UCSD-AML1 (cell line): ENCODE measurements around the gene GOLGA6L24.
"Not testable (repeated sequence)": the region's sequence is repeated elsewhere in the genome, so short reads cannot be mapped to it uniquely, and the experiment has no call there.

Experiments used
- DNase-seq: peaks from one replicate; lab custom pipeline; 2025; ENCODE audit not compliant: unreplicated experiment; lab: John Stamatoyannopoulos, UW

GOLGA6L24 gene

GRCh38 chr15:28357984-28358383, at the start of gene GOLGA6L24:
GOLGA6L24 (minus strand) TSS chr15:28358084; CDS start chr15:28358023, 61 bp downstream.
- not testable (repeated sequence) for DNase-seq

DNA sequence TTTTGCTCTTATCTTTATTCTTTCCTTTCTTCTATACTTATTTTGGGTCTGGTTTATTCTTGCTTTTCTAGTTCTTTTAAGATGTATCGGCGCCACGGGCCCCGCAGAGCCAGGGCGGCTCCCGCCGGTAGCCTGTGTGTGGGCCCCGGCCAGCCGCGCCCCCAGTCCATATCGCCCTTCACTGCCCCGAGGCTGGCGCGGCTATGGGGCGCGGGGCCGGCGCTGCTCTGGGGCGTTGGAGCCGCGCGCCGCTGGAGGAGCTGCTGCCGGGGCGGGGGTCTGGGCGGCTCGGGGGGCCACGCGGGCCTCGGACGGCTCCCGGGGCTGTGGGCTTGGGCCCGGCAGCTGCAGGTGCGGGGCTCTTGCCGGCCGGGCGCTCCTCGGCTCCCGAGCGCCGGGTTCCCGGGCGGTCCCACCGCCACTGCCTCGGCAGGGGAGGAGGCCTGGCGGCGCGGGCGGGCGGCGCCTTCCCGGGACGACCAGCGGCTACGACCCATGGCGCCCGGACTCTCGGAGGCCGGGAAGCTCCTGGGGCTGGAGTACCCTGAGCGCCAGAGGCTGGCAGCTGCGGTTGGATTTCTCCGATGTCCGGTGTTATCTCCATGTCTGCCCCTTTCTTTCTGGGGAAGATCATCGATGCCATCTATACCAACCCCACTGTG, 45.0 kb upstream of the GOLGA6L24 start:
- not testable (repeated sequence) for DNase-seq

- DNase-seq = not testable (repeated sequence)
Measured at GRCh38 chr15:28396022-28396421, 38.1 kb upstream of the GOLGA6L24 start.

GRCh38 chr15:28380053-28380452, 22.2 kb upstream of the GOLGA6L24 start:
- not testable (repeated sequence) for DNase-seq

DNA sequence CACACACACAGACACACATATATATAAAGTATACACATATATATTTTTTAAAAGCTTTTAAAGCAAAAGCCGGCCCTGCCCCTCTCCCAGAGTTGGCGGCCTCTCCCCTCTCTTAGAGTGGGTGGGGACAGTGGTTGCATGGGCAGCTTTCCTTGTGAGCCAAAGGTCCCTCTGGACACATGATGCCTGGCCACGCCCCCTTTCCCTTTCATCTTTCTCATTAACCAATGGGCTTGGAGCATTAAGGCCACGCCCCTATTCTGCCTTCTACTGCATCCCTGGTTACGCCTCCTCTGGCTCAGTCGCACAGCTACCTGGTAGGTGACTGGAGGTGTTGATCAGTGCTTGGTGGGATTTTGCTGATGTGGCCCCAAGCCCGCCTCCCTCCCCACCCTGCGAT, 20.5 kb upstream of the GOLGA6L24 start, which contains the start of gene GOLGA8F:
GOLGA8F (plus strand) TSS at position 301 of the 400 bp plus-strand sequence; CDS start at position 399, 98 bp downstream.
- not testable (repeated sequence) for DNase-seq

GRCh38 chr15:28365502-28365901, 7.6 kb upstream of the GOLGA6L24 start:
- DNase-seq = not testable (repeated sequence)

DNA sequence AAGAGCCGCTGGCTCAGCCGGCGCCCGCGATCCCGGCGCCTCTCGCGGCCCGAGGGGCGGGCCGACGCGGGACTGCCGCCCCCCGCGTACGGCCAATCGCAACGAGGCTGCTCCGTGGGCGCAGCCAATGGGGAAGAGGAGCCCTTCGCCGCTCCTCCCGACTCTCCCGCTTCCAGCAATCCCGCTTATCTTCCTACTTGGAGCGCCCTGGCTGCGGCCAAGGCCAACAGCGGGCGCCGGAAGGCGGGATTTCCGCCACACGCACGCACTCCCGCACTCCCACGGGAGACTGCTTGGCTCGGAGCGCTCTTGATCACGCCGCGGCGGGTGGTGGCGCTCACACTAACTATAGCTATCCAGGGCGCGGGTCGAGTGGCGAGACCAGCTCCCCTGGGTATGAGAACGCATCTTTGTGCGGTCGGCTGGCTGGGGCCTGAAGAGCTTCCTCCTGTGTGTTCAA, 35.7 kb downstream of the GOLGA6L24 start, which contains the start of gene HERC2:
HERC2 (minus strand) TSS at position 51 of the 460 bp plus-strand sequence. CDS start 746 bp downstream, outside the sequence.
- DNase-seq = not testable (repeated sequence)

DNA sequence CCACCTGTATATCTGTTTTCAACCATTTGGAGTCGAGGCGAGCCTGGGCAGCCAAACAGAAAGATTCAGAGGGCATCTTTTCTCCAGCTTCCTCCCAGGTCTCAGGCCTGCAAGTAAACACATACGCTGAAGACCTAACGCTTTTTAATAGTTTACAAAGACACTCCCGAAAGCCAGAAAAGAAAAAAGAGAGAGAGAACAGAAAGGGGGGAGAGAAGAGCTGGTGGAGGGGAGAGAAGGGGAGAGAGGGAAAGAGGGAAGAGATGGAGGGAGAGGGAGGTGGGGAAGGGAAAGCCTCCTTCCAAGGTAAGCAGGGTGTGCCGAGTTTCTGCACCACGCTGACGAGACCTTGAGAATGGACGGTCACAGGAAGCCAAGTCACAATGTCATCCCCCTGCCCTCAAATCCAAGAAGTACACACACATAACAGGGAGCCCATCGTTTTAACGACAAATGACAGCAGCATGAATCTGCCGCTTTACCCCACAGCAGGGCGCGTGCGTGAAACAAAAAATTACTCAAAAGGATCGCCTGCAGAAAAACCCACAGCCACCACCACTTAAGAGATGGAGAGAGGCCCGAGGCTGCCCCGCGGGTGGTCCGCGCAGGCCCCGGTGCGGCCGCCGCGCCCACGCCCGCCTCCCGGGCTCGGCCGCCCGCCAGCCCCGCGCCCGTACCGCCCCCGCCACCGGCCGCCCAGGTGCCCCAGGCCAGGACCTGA, 36.4 kb downstream of the GOLGA6L24 start:
- not testable (repeated sequence) for DNase-seq

DNA sequence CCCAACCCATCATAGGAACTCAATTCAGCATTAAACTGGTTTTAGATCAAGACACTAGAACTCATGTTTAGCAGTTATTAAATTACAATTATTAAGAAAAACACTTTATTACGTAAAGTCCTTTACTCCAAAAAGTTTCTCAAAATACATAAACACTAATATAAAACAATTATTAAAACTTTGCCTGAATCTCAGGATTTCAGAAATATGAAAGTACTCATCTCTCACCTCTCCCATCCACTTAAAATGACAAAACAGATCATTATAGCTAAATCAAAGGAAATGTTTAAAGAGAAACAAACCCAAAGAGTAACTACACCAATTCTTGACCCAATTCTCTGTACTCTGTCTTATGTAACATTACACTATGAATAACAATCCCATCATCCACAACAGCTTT, 38.2 kb downstream of the GOLGA6L24 start:
- DNase-seq = not testable (repeated sequence)

DNA sequence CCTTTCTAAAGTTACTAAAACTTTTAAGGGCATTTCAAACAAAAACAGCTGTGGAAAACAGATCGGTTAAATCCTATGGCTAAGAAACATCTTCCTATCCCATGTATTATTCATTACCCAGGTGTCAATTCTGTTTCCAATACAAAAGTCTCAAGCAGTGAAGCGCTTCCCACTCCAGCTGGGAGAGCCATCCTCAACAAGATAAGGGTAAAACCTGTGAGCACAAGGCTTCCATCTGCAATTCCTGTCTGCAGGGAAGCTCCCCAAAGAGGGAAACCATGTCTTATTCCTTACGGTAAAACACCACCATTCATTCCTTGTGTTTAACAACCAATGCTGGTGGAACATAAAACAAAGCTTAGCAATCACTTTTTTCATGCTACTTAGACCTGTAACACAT, 39.1 kb downstream of the GOLGA6L24 start:
- DNase-seq = not testable (repeated sequence)

DNA sequence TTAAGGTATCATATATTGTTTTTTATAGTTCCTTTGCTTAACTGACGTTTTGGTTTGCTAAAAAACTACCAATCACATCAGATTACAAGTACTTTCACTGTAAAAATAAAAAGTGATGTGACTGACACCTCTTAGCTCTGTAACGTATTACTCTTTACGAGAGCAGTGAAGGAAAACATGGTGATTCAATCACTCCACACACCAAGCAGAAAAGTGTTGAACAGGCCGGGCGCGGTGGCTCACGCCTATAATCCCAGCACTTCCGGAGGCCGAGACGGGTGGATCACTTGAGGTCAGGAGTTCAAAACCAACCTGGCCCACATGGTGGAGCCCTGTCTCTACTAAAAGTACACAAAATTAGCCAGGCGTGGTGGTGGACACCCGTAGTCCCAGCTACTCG, 39.8 kb downstream of the GOLGA6L24 start:
- not testable (repeated sequence) for DNase-seq

DNA sequence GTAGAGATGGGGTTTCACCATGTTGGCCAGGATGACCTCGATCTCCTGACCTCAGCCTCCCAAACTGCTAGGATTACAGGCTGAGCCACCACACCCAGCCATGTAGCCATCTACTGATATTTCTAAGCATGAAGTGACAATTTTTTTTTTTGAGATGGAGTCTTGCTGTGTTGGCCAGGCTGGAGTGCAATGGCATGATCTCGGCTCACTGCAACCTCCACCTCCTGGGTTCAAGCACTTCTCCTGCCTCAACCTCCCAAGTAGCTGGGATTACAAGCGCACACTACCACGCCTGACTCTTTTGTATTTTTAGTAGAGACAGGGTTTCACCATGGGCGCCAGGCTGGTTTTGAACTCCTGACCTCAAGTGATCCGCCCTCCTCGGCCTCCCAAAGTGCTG, 40.9 kb downstream of the GOLGA6L24 start:
- not testable (repeated sequence) for DNase-seq

DNA sequence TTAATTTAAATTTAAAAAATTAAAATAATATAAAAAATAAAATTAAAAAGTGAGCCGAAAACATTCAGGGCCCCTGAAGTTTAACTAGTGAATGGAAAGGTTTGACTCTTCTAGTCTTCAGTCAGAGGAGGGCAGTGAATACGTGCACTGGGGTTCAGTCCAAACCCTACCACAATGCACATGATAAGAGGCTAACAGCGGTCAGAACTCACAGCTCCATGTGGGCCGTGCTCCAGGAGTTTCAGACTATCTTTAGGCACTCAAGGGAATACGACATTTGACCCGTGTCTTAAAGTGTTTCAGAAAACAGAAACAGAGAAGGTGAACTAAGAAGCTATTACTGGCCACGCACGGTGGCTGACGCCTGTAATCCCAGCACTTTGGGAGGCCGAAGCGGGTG, 47.4 kb downstream of the GOLGA6L24 start:
- not testable (repeated sequence) for DNase-seq

DNA sequence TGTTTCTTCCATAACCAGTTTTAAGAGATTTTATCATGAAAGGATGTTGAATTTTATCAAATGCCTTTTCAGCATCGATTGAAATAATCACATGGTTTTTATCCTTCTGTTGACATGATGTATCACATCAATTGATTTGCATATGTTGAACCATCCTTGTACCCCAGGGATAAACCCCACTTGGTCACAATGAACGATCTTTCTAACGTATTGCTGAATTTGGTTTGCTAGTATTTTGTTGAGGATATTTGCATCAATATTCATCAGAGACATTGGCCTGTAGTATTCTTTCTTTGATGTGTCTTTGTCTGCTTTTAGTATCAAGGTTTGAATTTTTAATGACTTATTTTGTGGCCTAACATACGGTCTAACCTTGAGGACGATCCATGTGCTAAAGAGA, 49.2 kb downstream of the GOLGA6L24 start:
- not testable (repeated sequence) for DNase-seq
